Uterus (tissue), 2 donors: Measurements from ENCODE around the gene MSI2.

ENCODE experiments used
- POLR2A ChIP-seq, 2 donors: fragments of 450-650 bp; IDR thresholded peaks; one replicate each; pipeline ENCODE4 v1.6.1; 2016; ENCODE audit warnings: antibody characterized with exemption in 2 of 2, mild to moderate bottlenecking in 1 of 2, moderate library complexity in 1 of 2
- TF ChIP-seq, protein P1 (sequence below), 4 experiments: fragments of 200-600 bp in 2 of 4; fragments of 450-650 bp in 2 of 4; sonication (generic) in 2 of 4; IDR thresholded peaks; one replicate each; pipeline ENCODE4 v1.5.1; 2016 to 2019; ENCODE audit warnings: antibody characterized with exemption in 4 of 4, mild to moderate bottlenecking in 2 of 4, moderate library complexity in 1 of 4

DNA sequence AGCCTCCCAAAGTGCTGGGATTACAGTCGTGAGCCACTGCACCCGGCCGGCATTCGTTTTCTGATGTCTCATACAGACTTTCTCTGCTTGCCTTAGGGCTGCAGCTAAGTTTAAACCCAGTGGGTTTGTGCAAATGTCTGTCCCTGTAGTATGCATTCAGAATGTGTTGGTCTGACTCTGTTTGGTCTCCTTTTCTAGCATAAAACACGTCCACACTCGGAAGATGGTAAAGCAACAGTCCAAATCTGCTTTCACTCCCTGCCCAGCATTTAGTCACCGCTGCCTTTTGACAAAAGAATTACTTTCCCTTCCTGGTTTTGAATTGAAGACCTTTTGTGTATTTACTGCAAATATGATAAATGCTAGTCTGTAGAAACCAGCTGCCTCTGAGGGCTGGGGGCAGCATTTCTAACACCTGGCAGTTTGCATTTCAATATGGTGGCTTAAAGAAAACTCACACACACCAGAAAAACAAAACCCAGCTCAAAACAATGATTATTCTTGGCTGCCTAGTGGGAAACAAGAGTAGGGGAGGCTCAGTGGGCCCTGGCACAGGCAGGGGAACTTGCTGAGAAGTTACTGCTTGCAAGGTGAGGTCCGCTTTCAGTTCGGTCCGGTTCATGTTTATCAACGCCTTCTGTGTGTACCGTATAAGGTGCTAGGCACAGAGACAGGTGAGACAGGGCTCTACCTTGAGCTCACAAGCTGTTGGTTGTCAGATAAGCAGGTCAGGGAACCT is 56.9 kb downstream of the MSI2 start:
- TF ChIP-seq, protein P1, sequence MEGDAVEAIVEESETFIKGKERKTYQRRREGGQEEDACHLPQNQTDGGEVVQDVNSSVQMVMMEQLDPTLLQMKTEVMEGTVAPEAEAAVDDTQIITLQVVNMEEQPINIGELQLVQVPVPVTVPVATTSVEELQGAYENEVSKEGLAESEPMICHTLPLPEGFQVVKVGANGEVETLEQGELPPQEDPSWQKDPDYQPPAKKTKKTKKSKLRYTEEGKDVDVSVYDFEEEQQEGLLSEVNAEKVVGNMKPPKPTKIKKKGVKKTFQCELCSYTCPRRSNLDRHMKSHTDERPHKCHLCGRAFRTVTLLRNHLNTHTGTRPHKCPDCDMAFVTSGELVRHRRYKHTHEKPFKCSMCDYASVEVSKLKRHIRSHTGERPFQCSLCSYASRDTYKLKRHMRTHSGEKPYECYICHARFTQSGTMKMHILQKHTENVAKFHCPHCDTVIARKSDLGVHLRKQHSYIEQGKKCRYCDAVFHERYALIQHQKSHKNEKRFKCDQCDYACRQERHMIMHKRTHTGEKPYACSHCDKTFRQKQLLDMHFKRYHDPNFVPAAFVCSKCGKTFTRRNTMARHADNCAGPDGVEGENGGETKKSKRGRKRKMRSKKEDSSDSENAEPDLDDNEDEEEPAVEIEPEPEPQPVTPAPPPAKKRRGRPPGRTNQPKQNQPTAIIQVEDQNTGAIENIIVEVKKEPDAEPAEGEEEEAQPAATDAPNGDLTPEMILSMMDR (IDR thresholded peaks at IDR 0.05): no peak
- no peak for TF ChIP-seq POLR2A (IDR thresholded peaks at IDR 0.05)
